K562 (cell line): ENCODE data around the gene VRK1. TPM values are rescaled to one million over a fixed set of nuclear protein-coding genes. Genes with fewer than 3 reads are reported as not detected.

Experiments used
- ATAC-seq: fragments of 200-7000 bp; cut with Tn5 transposase; 3 replicates; pipeline ENCODE4 v1.9.1; 2020; ENCODE audit warnings: moderate library complexity
- BruUV-seq: library from RNA; stranded (reverse); fragments of 400-500 nt; replicated peaks from 2 replicates; lab custom pipeline; 2021; lab: Mats Ljungman, UMichigan
- CTCF ChIA-PET: fragments of 300-600 bp; formaldehyde crosslinking; extraction: SDS; loops from one replicate; lab custom pipeline; 2021; ENCODE audit warnings: low intra/inter-chr PET ratio; lab: Yijun Ruan, JAX
- POLR2A ChIA-PET: fragments of 300-600, 350-650 bp; sonication (Branson Sonifier 250); formaldehyde crosslinking; extraction: SDS; loops from one replicate; lab custom pipeline; 2021; ENCODE audit warnings: antibody characterized with exemption, inconsistent platforms; lab: Yijun Ruan, JAX
- DNase-seq, 4 experiments: peaks; one replicate each; pipeline versions ENCODE4 v3.0.0 to v3.0.0-alpha.2; 2011 to 2018; ENCODE audit warnings: low spot score in 3 of 4, mixed read lengths in 3 of 4; ENCODE audit errors: extremely low read depth in 1 of 4
- FAIRE-seq: peaks from 2 replicates; lab custom pipeline; 2011; peaks lifted over from hg19 to GRCh38; lab: Jason Lieb, UNC
- H2AFZ ChIP-seq: 2 replicates; pipeline ENCODE4 v1.6.0; 2011; ENCODE audit warnings: low read depth, low read length, control low read depth, inconsistent platforms
- H3K27ac ChIP-seq: fragments of 200-600 bp; 3 replicates; pipeline ENCODE4 v1.8.0; 2011; ENCODE audit warnings: low read depth, mild to moderate bottlenecking, control low read depth, inconsistent platforms, low read length, moderate library complexity, mixed read lengths; ENCODE audit errors: extremely low read depth
- H3K27me3 ChIP-seq, 2 experiments: fragments of 300-600 bp in 1 of 2; 2 replicates in 1 of 2; 3 replicates in 1 of 2; pipeline versions ENCODE4 v1.6.0 to v1.8.0; 2011; ENCODE audit warnings: inconsistent platforms in 2 of 2, low read length in 2 of 2, mild to moderate bottlenecking in 1 of 2, mixed read lengths in 1 of 2, moderate library complexity in 1 of 2; ENCODE audit not compliant: control insufficient read depth in 2 of 2, insufficient read depth in 2 of 2
- H3K36me3 ChIP-seq: fragments of 300-600 bp; 3 replicates; pipeline ENCODE4 v1.8.0; 2011; ENCODE audit warnings: mild to moderate bottlenecking, low read length, inconsistent platforms; ENCODE audit not compliant: control insufficient read depth, insufficient read depth
- H3K4me1 ChIP-seq, 2 experiments: fragments of 200-600 bp in 1 of 2; replicated peaks in 1 of 2; 2 replicates in 1 of 2; 3 replicates in 1 of 2; pipeline versions ENCODE4 v1.5.1 to v1.8.0; 2011; ENCODE audit warnings: inconsistent platforms in 2 of 2, low read length in 2 of 2, mild to moderate bottlenecking in 1 of 2, mixed read lengths in 1 of 2, moderate library complexity in 1 of 2; ENCODE audit not compliant: control insufficient read depth in 2 of 2, insufficient read depth in 2 of 2
- H3K4me2 ChIP-seq: 2 replicates; pipeline ENCODE4 v1.6.1; 2011; ENCODE audit warnings: low read length, control low read depth, inconsistent platforms, mixed read lengths; ENCODE audit not compliant: insufficient read depth
- H3K4me3 ChIP-seq: fragments of 200-600 bp; sonication (generic), shearing (Covaris generic); 2 replicates; pipeline ENCODE4 v1.5.1; 2016; ENCODE audit warnings: control low read depth, inconsistent platforms
- H3K79me2 ChIP-seq: fragments of 200-600 bp; 3 replicates; pipeline ENCODE4 v1.8.0; 2011; ENCODE audit warnings: low read length, inconsistent platforms; ENCODE audit not compliant: control insufficient read depth, insufficient read depth
- H3K9ac ChIP-seq, 2 experiments: 2 replicates each; pipeline versions ENCODE4 v1.6.0 to v1.6.1; 2011; ENCODE audit warnings: low read depth in 2 of 2, low read length in 2 of 2, control low read depth in 1 of 2, inconsistent platforms in 1 of 2, mild to moderate bottlenecking in 1 of 2, mixed read lengths in 1 of 2; ENCODE audit not compliant: insufficient read depth in 1 of 2
- H3K9me1 ChIP-seq: one replicate; pipeline ENCODE4 v1.6.0; 2011; ENCODE audit warnings: inconsistent platforms, mild to moderate bottlenecking, low read length, moderate library complexity; ENCODE audit not compliant: control insufficient read depth, insufficient read depth
- H3K9me3 ChIP-seq: replicated peaks from 2 replicates; pipeline ENCODE4 v1.5.1; 2011; ENCODE audit warnings: low read depth, low read length, inconsistent platforms; ENCODE audit not compliant: control insufficient read depth, insufficient read depth
- H4K20me1 ChIP-seq: replicated peaks from 2 replicates; pipeline ENCODE4 v1.6.1; 2011; ENCODE audit warnings: low read length, inconsistent platforms, mixed read lengths; ENCODE audit not compliant: control insufficient read depth, insufficient read depth
- ARID1B ChIP-seq: fragments of 450-650 bp; IDR thresholded peaks from 2 replicates; pipeline ENCODE4 v1.6.1; 2016; ENCODE audit warnings: antibody characterized with exemption, mild to moderate bottlenecking, inconsistent platforms
- HLTF ChIP-seq: fragments of 450-650 bp; IDR thresholded peaks from 2 replicates; pipeline ENCODE4 v1.6.1; 2016
- KDM1A ChIP-seq, 2 experiments: fragments of 450-650 bp; IDR thresholded peaks; 2 replicates each; pipeline ENCODE4 v1.6.1; 2016; ENCODE audit warnings: mild to moderate bottlenecking in 2 of 2
- KDM2B ChIP-seq: fragments of 250-450 bp; sonication (Bioruptor Pico); IDR thresholded peaks from 2 replicates; pipeline ENCODE4 v1.8.0; 2021; ENCODE audit warnings: mild to moderate bottlenecking, moderate library complexity
- KLF1 ChIP-seq: fragments of 450-650 bp; IDR thresholded peaks from 2 replicates; pipeline ENCODE4 v1.6.1; 2016; ENCODE audit warnings: missing genetic modification characterization, missing compliant biosample characterization
- MAX ChIP-seq: sonication (generic); formaldehyde crosslinking; IDR thresholded peaks from 2 replicates; pipeline ENCODE4 v1.9.0; 2022; ENCODE audit warnings: mild to moderate bottlenecking, missing genetic modification reagents
- NEUROD1 ChIP-seq: fragments of 150-350 bp; IDR thresholded peaks from 2 replicates; pipeline ENCODE4 v1.6.1; 2014; ENCODE audit warnings: borderline replicate concordance, low read length, low read depth; ENCODE audit not compliant: partially characterized antibody
- PHB ChIP-seq: fragments of 250-450 bp; sonication (Bioruptor Pico); IDR thresholded peaks from 2 replicates; pipeline ENCODE4 v1.5.0; 2021
- PURB ChIP-seq: sonication (generic); formaldehyde crosslinking; IDR thresholded peaks from 2 replicates; pipeline ENCODE4 v1.9.0; 2021; ENCODE audit warnings: low read depth, mild to moderate bottlenecking, missing genetic modification reagents
- SMARCB1 ChIP-seq: IDR thresholded peaks from 2 replicates; pipeline ENCODE4 v1.6.1; 2011; ENCODE audit warnings: improper control_type of control experiment, low read depth; ENCODE audit not compliant: insufficient read length
- SMC3 ChIP-seq: conservative IDR thresholded peaks from 2 replicates; pipeline ENCODE4 v1.6.1; 2011; ENCODE audit warnings: low read depth, low read length, improper control_type of control experiment; ENCODE audit not compliant: insufficient read depth
- SNIP1 ChIP-seq: fragments of 450-650 bp; IDR thresholded peaks from 2 replicates; pipeline ENCODE4 v1.7.1; 2017; ENCODE audit warnings: low read depth, mild to moderate bottlenecking
- SP2 ChIP-seq: IDR thresholded peaks from 2 replicates; pipeline ENCODE4 v1.6.1; 2011; ENCODE audit warnings: mild to moderate bottlenecking, low read depth, low read length, moderate library complexity; ENCODE audit not compliant: poor library complexity, severe bottlenecking; ENCODE audit errors: extremely low read depth
- SRF ChIP-seq, 2 experiments: fragments of 250-450, 450-650 bp in 1 of 2; sonication (Bioruptor Pico) in 1 of 2; sonication (generic) in 1 of 2; formaldehyde crosslinking; IDR thresholded peaks; 2 replicates each; pipeline versions ENCODE4 v1.5.0 to v1.5.1; 2020 to 2022; ENCODE audit warnings: mild to moderate bottlenecking in 1 of 2, missing genetic modification reagents in 1 of 2
- THRA ChIP-seq: fragments of 450-650 bp; IDR thresholded peaks from 2 replicates; pipeline ENCODE4 v1.6.1; 2017; ENCODE audit warnings: mild to moderate bottlenecking, moderate library complexity
- WGBS: fragments of 100-300 bp; shearing (Covaris generic); methylation state at CpG from one replicate; pipeline ENCODE4 v1.1.6; 2016; ENCODE audit warnings: low coverage, mixed read lengths; ENCODE audit not compliant: insufficient coverage; ENCODE audit errors: missing lambda C conversion rate; 5-methylcytosine and 5-hydroxymethylcytosine counted together
- in situ Hi-C: fragments of 300-500 bp; cut with MboI; formaldehyde crosslinking; loops from 4 replicates; pipeline ENCODE4 v1.15.0; 2018; ENCODE audit warnings: inconsistent platforms, mixed read lengths
- intact Hi-C: fragments of 100-400 bp; cut with micrococcal nuclease; formaldehyde crosslinking; loops from 2 replicates; pipeline ENCODE4 v1.14.2; 2022
- polyA plus RNA-seq, 8 experiments: library from polyadenylated mRNA; depleted of rRNA in 4 of 8; stranded (reverse) in 5 of 8; unstranded in 3 of 8; fragments of >200 nt; fragmentation: Nextera tagmentation in 2 of 8; fragmentation: Illumina TruSeq in 1 of 8; extraction: Ambion mirVana in 2 of 8; extraction: Trizol in 1 of 8; gene quantifications; 2 replicates each; pipeline versions ENCODE4 v1.2.1 to v1.2.3, GENCODE V29; 2011 to 2014; ENCODE audit warnings: inconsistent platforms in 1 of 8, missing spikeins in 1 of 8
- total RNA-seq, 7 experiments: library from RNA; depleted of rRNA in 6 of 7; stranded (reverse); fragments of >200 nt in 6 of 7; fragmentation: Illumina TruSeq in 2 of 7; extraction: Trizol in 2 of 7; gene quantifications; 2 replicates each; pipeline versions ENCODE4 v1.2.1 to v1.2.3, GENCODE V29; 2011 to 2021; ENCODE audit warnings: low replicate concordance in 1 of 7

VRK1 gene
- total and polyA plus RNA-seq, 9 of the 15 experiments (the other 6 are each of a cell fraction or from before 2014, with no cell fraction given): 83.6 to 177 (median 116) TPM

- Histone ChIP-seq H3K9ac (peak overlapping the region in 1 of 2 experiments; percentile 8; a peak in 1 of 4 replicates), H3K9me1 (no peaks in the 10 kb centered on the region), H3K27ac (peak overlapping the region; percentile 58; the same call in 2 of the 3 replicates), H3K79me2 (no peaks in the 10 kb centered on the region; the same call in 1 of the 3 replicates), H3K9me3 (peaks cover 11% of the 10 kb centered on the region), H3K36me3 (no peaks in the 10 kb centered on the region; the same call in 2 of the 3 replicates), H3K27me3 (no peaks in the 10 kb centered on the region), H3K4me3 (no peak overlapping the region), H4K20me1 (no peaks in the 10 kb centered on the region), H3K4me2 (no peak overlapping the region), H3K4me1 (peaks cover 6 to 39% of the 10 kb centered on the region in 2 experiments; a peak in 4 of 5 replicates), H2AFZ (no peak overlapping the region)
- no peak for TF ChIP-seq HLTF
- TF ChIP-seq NEUROD1: no peak
- TF ChIP-seq ARID1B: no peak
- TF ChIP-seq SNIP1: no peak
- TF ChIP-seq PURB (CRISPR knock-in tag): no peak
- no peak for TF ChIP-seq KDM2B (CRISPR knock-in tag)
- TF ChIP-seq THRA: no peak
- no peak for TF ChIP-seq SRF (CRISPR knock-in tag; IDR thresholded peaks at IDR 0.05)
- no peak for TF ChIP-seq KLF1 (tag)
- TF ChIP-seq KDM1A (IDR thresholded peaks at IDR 0.05): no peak
- TF ChIP-seq SMARCB1: no peak
- TF ChIP-seq SP2: no peak
- no peak for TF ChIP-seq SMC3
- no peak for TF ChIP-seq MAX (CRISPR knock-in tag)
- TF ChIP-seq PHB (CRISPR knock-in tag): no peak
- intact Hi-C loops (no loop called here), in situ Hi-C loops (no loop called here)
- WGBS: 76% methylated on average over 3 of the region's 3 CpGs
- FAIRE-seq: no peak
- POLR2A ChIA-PET: interaction anchor here (0.6 kb wide), 1 partner anchor 31 kb away, joined by 3 read pairs; no protein-coding TSS in a partner anchor
- CTCF ChIA-PET: no interaction called here
- ATAC-seq: no peak
- BruUV-seq: no TSS peak
- no peak for DNase-seq
Observed at GRCh38 chr14:96920023-96920422, 122.8 kb downstream of the VRK1 start.
